OCI-LY7 (cell line): Measurements from ENCODE around the gene ANKRD36B.
"Not testable (repeated sequence)": the region's sequence is repeated elsewhere in the genome, so short reads cannot be mapped to it uniquely, and the experiment has no call there.

Experiments
- EZH2phosphoT487 ChIP-seq: fragments of 200-600 bp; sonication (generic); IDR thresholded peaks from 2 replicates; pipeline ENCODE4 v1.6.1; 2018; ENCODE audit warnings: low read depth, borderline replicate concordance, mild to moderate bottlenecking, mixed run types, antibody characterized with exemption, low read length, moderate library complexity, mixed read lengths
- TF ChIP-seq, protein P1 (sequence below): fragments of 200-600 bp; sonication (generic); conservative IDR thresholded peaks from 2 replicates; pipeline ENCODE4 v1.5.1; 2014; ENCODE audit warnings: mild to moderate bottlenecking, antibody characterized with exemption, low read length, moderate library complexity, mixed read lengths

DNA sequence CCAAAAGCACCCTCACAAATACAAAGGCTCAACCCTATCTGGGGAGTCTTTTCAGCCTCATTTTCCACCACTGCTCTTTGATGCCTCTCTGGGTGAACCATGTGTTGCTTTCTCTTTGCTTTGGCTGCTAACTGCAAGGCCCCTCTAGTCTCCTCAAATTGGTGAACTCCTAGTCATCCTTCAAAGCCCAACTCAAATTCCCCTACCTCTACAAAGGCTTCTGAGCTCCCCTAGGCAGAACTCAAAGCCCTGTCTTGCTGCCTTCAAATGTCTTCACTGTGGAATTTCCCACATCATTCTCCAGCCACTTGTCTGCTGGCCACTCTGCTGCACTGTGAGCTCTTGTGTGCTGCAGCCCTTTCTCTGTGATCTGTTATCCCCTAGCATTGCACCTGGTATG, 33.3 kb upstream of the ANKRD36B start:
- TF ChIP-seq, protein P1, sequence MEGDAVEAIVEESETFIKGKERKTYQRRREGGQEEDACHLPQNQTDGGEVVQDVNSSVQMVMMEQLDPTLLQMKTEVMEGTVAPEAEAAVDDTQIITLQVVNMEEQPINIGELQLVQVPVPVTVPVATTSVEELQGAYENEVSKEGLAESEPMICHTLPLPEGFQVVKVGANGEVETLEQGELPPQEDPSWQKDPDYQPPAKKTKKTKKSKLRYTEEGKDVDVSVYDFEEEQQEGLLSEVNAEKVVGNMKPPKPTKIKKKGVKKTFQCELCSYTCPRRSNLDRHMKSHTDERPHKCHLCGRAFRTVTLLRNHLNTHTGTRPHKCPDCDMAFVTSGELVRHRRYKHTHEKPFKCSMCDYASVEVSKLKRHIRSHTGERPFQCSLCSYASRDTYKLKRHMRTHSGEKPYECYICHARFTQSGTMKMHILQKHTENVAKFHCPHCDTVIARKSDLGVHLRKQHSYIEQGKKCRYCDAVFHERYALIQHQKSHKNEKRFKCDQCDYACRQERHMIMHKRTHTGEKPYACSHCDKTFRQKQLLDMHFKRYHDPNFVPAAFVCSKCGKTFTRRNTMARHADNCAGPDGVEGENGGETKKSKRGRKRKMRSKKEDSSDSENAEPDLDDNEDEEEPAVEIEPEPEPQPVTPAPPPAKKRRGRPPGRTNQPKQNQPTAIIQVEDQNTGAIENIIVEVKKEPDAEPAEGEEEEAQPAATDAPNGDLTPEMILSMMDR = not testable (repeated sequence)
- not testable (repeated sequence) for TF ChIP-seq EZH2phosphoT487
